Fibroblast of villous mesenchyme (primary cell): ENCODE measurements around the gene SALL1. TPM values are rescaled to one million over a fixed set of nuclear protein-coding genes. Genes with fewer than 3 reads are reported as not detected.

Source experiments
- DNase-seq: peaks from one replicate; pipeline ENCODE4 v3.0.0-alpha.2; 2010; ENCODE audit warnings: low read depth
- H3K4me3 ChIP-seq: 2 replicates; pipeline ENCODE4 v1.5.1; 2011; ENCODE audit warnings: low read depth, mild to moderate bottlenecking, low read length
- total RNA-seq: library from RNA; depleted of rRNA; stranded (reverse); fragments of >200 nt; gene quantifications from 2 replicates; pipeline ENCODE4 v1.2.3, GENCODE V29; 2012
- TF ChIP-seq, protein P1 (sequence below): IDR thresholded peaks from 2 replicates; pipeline ENCODE4 v1.5.1; 2012; ENCODE audit warnings: low read depth, mild to moderate bottlenecking, low read length; ENCODE audit not compliant: insufficient read depth

SALL1 gene
- total RNA-seq, 1 donor, result 3.5 TPM

DNA sequence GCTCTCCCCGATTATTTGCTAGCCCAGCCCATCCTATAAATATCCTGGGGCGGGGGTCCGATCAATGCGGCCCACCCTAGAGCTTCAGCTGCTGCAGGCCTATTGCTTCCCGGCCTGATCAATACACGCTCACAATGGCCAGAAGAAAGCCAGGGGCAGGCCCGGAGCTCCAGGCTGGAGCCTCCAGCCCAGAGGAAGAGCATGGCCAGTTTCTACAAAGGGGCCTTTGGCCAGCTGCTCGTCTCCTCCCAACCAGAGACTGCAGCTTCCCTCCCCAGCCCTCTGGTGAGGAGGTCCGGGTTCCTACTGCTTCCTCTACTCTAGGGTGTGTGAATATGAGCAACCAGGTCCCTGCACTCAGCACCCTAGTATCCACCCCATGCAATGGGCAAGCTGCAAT, 36.7 kb downstream of the SALL1 start:
- no peak overlapping the region for H3K4me3 ChIP-seq
- DNase-seq, result no peak
- TF ChIP-seq, protein P1, sequence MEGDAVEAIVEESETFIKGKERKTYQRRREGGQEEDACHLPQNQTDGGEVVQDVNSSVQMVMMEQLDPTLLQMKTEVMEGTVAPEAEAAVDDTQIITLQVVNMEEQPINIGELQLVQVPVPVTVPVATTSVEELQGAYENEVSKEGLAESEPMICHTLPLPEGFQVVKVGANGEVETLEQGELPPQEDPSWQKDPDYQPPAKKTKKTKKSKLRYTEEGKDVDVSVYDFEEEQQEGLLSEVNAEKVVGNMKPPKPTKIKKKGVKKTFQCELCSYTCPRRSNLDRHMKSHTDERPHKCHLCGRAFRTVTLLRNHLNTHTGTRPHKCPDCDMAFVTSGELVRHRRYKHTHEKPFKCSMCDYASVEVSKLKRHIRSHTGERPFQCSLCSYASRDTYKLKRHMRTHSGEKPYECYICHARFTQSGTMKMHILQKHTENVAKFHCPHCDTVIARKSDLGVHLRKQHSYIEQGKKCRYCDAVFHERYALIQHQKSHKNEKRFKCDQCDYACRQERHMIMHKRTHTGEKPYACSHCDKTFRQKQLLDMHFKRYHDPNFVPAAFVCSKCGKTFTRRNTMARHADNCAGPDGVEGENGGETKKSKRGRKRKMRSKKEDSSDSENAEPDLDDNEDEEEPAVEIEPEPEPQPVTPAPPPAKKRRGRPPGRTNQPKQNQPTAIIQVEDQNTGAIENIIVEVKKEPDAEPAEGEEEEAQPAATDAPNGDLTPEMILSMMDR, result no peak

DNA sequence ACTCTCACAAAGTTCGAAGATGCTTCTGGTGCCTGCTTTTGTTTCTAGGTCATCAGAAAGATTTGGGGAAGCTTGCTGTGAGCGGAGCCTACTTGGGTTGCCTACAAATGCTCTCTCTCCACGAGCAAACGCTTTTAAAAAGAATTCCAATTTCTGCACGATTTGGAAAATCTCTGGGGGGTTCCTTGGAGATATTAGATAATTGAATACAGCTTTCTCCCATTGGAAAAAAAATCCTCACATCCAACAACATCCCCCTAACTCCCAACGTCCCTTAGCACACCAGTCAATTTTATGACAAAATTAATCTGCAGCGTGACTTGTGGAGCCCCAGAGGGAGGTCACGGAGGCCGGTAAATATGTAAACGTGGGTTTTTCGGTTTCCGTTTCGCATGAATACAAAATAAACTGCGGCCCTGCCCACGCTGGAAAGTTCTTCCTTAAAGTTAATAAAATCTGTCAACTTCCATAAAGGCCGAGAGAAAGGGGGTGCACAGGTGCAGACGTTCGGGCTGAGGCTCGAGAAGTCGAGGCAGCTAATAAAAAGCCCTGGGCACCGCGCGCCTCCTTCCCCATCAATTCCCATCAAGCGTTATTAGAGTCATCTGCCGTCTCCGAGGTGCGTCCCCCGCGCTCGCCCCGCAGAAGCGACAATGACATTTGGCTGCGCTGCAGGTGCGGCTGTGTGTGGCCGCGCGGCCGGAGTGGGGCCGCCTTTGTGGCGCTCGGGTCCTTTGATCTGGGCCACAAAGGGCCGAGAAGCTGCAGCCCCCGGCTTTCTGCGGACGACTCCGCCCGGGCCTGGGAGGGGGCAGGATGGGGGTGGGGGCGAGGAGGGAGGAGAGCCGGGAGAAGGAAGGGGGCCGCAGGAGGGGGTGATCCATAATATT, 37.6 kb downstream of the SALL1 start:
- no peak for DNase-seq
- no peak overlapping the region for H3K4me3 ChIP-seq

DNA sequence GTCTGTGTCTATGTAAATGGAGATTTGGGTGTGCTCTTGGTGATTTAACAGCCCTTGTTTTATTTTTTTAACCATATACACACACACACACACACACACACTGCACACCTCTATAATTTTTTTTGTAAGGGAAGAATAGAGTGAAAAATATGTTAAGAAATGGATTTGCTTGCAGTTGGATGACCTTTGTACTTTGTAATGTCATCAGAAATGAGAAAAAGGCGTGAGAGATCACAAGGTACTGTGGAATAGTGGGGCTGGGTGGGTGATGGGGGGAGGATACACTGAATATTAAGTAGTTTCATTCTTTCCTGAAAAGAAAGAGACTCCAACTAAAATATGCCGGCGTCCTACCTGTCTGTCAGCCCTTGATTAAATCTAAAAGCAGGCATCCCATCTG, 38.7 kb downstream of the SALL1 start:
- no peak for DNase-seq

More for the DNA sequence above, 37.6 kb downstream of the SALL1 start:
- TF ChIP-seq, protein P1, result no peak

DNA sequence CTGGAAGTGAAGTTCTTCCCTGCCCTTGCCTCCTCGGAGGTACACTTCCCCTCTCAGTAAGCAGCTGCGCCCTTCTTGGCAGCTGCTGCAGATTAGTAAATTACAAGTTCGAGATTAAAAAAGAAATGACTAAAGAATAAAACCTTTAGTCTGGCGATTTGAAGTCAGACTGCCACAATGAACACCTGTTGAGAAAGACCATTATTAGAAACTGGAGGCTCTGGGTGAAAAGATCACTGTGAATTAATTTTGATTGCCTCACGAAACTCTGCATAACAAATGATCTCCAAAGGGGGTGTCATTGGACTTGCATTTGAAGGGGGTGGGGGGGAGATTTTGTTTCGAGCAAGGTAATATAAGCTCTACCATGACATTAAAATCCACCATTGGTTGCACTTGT, 39.3 kb downstream of the SALL1 start:
- DNase-seq, result no peak
- H3K4me3 ChIP-seq, result no peak overlapping the region
- TF ChIP-seq, protein P1, result no peak

More for the DNA sequence above, 38.7 kb downstream of the SALL1 start:
- no peak overlapping the region for H3K4me3 ChIP-seq
- TF ChIP-seq, protein P1, result no peak

DNA sequence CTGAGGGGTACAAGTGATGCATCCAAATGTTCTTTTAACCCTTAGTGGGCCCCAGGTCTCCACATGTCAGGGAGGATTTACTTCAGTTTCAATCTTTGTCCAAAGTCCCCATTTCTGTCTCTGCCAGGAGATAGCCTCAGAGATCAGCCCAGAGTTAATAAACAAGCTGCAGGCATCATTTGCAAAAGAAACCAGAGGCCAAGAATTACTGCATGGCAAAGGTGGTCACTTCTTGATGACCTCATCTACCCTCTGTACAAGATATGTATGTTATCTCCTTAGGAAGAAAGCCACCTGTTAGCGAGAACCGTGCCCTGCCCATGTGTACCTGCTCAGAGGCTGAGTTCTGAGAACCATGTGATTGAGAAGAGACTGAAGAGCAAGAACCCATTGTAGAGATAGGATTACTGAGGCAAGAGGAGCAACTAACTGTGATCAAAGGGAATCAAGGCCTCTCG, 40.3 kb downstream of the SALL1 start:
- no peak overlapping the region for H3K4me3 ChIP-seq
- no peak for DNase-seq
- TF ChIP-seq, protein P1, result no peak

DNA sequence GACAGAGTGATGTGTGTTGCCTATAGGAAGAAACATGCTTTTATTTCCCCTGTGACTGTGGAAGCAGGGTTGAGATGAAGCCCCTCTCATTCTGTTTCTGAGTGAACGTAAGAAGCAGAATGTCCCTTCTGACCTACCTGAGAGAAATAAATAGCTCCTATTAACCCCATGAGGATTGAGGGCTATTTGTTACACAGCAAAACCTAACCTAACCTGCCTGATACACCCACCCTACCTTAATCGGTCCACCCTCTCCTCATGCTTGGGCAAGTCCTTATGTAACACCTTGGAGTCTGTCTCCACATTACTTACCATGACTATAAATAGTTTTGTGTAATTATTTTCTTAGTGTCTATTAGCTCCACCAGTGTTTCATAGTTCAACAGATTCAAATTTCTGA, 41.9 kb downstream of the SALL1 start:
- no peak overlapping the region for H3K4me3 ChIP-seq
- DNase-seq, result no peak
- TF ChIP-seq, protein P1, result no peak
